Ascending aorta (tissue), 2 donors: Measurements from ENCODE around the gene UBA52. TPM values are rescaled to one million over a fixed set of nuclear protein-coding genes. Genes with fewer than 3 reads are reported as not detected.
"Not testable (repeated sequence)": the region's sequence is repeated elsewhere in the genome, so short reads cannot be mapped to it uniquely, and the experiment has no call there.

Experiments used
- DNase-seq, 2 donors: peaks; one replicate each; pipeline ENCODE4 v3.0.0-alpha.2; 2019; ENCODE audit warnings: low spot score in 2 of 2
- H3K27ac ChIP-seq, 2 donors: fragments of 200-600 bp; sonication (generic); one replicate each; pipeline ENCODE4 v1.5.1; 2016 to 2017; ENCODE audit warnings: mild to moderate bottlenecking in 1 of 2
- H3K27me3 ChIP-seq: fragments of 200-600 bp; sonication (generic); one replicate; pipeline ENCODE4 v1.5.1; 2017
- H3K36me3 ChIP-seq, 2 donors: fragments of 200-600 bp; sonication (generic); one replicate each; pipeline ENCODE4 v1.5.1; 2016
- H3K4me1 ChIP-seq, 2 donors: fragments of 200-600 bp; sonication (generic); one replicate each; pipeline ENCODE4 v1.5.1; 2016 to 2017; ENCODE audit warnings: mild to moderate bottlenecking in 1 of 2
- H3K4me3 ChIP-seq, 2 donors: fragments of 200-600 bp; sonication (generic); one replicate each; pipeline ENCODE4 v1.5.1; 2016 to 2017; ENCODE audit warnings: mild to moderate bottlenecking in 1 of 2
- H3K9me3 ChIP-seq, 2 donors: fragments of 200-600 bp; sonication (generic); one replicate each; pipeline ENCODE4 v1.5.1; 2016
- intact Hi-C: fragments of 100-400 bp; cut with DNase I; formaldehyde crosslinking; loops from one replicate; pipeline ENCODE4 v1.15.1; 2023
- total RNA-seq: library from RNA; depleted of rRNA; stranded (reverse); fragments of >200 nt; gene quantifications from one replicate; pipeline ENCODE4 v1.1.0, GENCODE V29; 2016
- TF ChIP-seq, protein P1 (sequence below), 3 experiments: fragments of 200-600 bp in 2 of 3; fragments of 450-650 bp in 1 of 3; sonication (generic) in 2 of 3; IDR thresholded peaks; one replicate each; pipeline ENCODE4 v1.5.1; 2016 to 2019; ENCODE audit warnings: antibody characterized with exemption in 3 of 3, mild to moderate bottlenecking in 1 of 3, moderate library complexity in 1 of 3

UBA52 gene
- total RNA-seq, 1 donor from 2014 or later, result 554 TPM

- intact Hi-C loops, result loop anchor here (2.0 to 5.0 kb wide), 4 partner anchors 48 to 278 kb away; partner anchors contain the start of genes KLHL26 and UPF1
- Histone ChIP-seq H3K36me3 (peaks cover 5 to 8% of the 10 kb centered on the region in 2 donors), H3K27me3 (no peaks in the 10 kb centered on the region), H3K27ac (peak overlapping the region; percentile 81), H3K9me3 (no peaks in the 10 kb centered on the region), H3K4me1 (peaks cover 6 to 19% of the 10 kb centered on the region in 2 donors), H3K4me3 (peak overlapping the region; percentile 83 to 87)
- TF ChIP-seq, protein P1, sequence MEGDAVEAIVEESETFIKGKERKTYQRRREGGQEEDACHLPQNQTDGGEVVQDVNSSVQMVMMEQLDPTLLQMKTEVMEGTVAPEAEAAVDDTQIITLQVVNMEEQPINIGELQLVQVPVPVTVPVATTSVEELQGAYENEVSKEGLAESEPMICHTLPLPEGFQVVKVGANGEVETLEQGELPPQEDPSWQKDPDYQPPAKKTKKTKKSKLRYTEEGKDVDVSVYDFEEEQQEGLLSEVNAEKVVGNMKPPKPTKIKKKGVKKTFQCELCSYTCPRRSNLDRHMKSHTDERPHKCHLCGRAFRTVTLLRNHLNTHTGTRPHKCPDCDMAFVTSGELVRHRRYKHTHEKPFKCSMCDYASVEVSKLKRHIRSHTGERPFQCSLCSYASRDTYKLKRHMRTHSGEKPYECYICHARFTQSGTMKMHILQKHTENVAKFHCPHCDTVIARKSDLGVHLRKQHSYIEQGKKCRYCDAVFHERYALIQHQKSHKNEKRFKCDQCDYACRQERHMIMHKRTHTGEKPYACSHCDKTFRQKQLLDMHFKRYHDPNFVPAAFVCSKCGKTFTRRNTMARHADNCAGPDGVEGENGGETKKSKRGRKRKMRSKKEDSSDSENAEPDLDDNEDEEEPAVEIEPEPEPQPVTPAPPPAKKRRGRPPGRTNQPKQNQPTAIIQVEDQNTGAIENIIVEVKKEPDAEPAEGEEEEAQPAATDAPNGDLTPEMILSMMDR (IDR thresholded peaks at IDR 0.05), result peak; percentile 7 to 46 (median 35)
- peak in 1 of 2 donors; percentile 86 for DNase-seq
Observed at GRCh38 chr19:18589380-18590272, 18.0 kb downstream of the UBA52 start.

GRCh38 chr19:18590273-18591272, 18.9 kb downstream of the UBA52 start:
- TF ChIP-seq, protein P1 (IDR thresholded peaks at IDR 0.05), result no peak
- H3K4me3 ChIP-seq, result peak overlapping the region in 1 of 2 donors; percentile 87
- peaks cover 5 to 8% of the 10 kb centered on the region in 2 donors for H3K36me3 ChIP-seq
- no peak for DNase-seq
- no peaks in the 10 kb centered on the region for H3K9me3 ChIP-seq
- H3K27me3 ChIP-seq, result no peaks in the 10 kb centered on the region
- peaks cover 12 to 24% of the 10 kb centered on the region in 2 donors for H3K4me1 ChIP-seq
- intact Hi-C loops, result loop anchor here (5.0 kb wide), 3 partner anchors 47 to 277 kb away; partner anchors contain the start of genes KLHL26 and UPF1
- no peak overlapping the region for H3K27ac ChIP-seq

GRCh38 chr19:18591735-18592385, 20.2 kb downstream of the UBA52 start:
- H3K4me1 ChIP-seq, result peaks cover 12 to 24% of the 10 kb centered on the region in 2 donors
- H3K4me3 ChIP-seq, result no peak overlapping the region
- H3K27me3 ChIP-seq, result no peaks in the 10 kb centered on the region
- H3K36me3 ChIP-seq, result peaks cover 5 to 8% of the 10 kb centered on the region in 2 donors
- H3K27ac ChIP-seq, result no peak overlapping the region
- H3K9me3 ChIP-seq, result no peaks in the 10 kb centered on the region
- TF ChIP-seq, protein P1 (IDR thresholded peaks at IDR 0.05), result no peak
- no peak for DNase-seq
- intact Hi-C loops, result loop anchor here (5.0 kb wide), 3 partner anchors 45 to 275 kb away; partner anchors contain the start of genes KLHL26 and UPF1

DNA sequence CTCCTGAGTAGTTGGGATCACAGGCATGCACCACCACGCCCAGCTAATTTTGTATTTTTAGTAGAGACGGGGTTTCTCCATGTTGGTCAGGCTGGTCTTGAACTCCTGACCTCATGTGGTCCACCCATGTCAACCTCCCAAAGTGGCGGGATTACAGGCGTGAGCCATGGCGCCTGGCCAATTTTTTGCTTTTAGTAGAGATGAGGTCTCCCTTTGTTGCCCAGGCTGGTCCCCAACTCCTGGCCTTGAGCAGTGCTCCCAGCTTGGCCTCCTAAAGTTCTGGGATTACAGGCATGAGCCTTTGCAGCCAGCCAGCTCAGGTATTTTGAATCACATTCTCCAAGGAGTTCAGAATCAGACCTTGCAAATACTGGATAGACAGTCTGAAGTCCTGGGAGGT, 21.1 kb downstream of the UBA52 start:
- intact Hi-C loops, result loop anchor here (5.0 kb wide), 3 partner anchors 45 to 275 kb away; partner anchors contain the start of genes KLHL26 and UPF1
- not testable (repeated sequence) for H3K27me3 ChIP-seq, H3K27ac ChIP-seq, DNase-seq, H3K36me3 ChIP-seq, H3K9me3 ChIP-seq, H3K4me3 ChIP-seq
- H3K4me1 ChIP-seq, result peaks cover 12 to 24% of the 10 kb centered on the region in 2 donors

- Histone ChIP-seq H3K27me3 (peaks cover 3% of the 10 kb centered on the region), H3K9me3 (no peaks in the 10 kb centered on the region), H3K4me3 (peak overlapping the region; percentile 39 to 61), H3K36me3 (peaks cover 5 to 8% of the 10 kb centered on the region in 2 donors), H3K4me1 (peaks cover 12 to 21% of the 10 kb centered on the region in 2 donors), H3K27ac (peak overlapping the region in 1 of 2 donors; percentile 20)
- intact Hi-C loops, result loop anchor here (1.0 to 5.0 kb wide), 6 partner anchors 44 to 274 kb away; partner anchors contain the start of genes KLHL26 and UPF1
- no peak for DNase-seq
- TF ChIP-seq, protein P1 (IDR thresholded peaks at IDR 0.05), result no peak
Observed at GRCh38 chr19:18593367-18594095, 21.9 kb downstream of the UBA52 start.
